Measurements from ENCODE around the gene PARP9.
"Not testable (repeated sequence)": the region's sequence is repeated elsewhere in the genome, so short reads cannot be mapped to it uniquely, and the experiment has no call there.

Gene PARP9

DNA sequence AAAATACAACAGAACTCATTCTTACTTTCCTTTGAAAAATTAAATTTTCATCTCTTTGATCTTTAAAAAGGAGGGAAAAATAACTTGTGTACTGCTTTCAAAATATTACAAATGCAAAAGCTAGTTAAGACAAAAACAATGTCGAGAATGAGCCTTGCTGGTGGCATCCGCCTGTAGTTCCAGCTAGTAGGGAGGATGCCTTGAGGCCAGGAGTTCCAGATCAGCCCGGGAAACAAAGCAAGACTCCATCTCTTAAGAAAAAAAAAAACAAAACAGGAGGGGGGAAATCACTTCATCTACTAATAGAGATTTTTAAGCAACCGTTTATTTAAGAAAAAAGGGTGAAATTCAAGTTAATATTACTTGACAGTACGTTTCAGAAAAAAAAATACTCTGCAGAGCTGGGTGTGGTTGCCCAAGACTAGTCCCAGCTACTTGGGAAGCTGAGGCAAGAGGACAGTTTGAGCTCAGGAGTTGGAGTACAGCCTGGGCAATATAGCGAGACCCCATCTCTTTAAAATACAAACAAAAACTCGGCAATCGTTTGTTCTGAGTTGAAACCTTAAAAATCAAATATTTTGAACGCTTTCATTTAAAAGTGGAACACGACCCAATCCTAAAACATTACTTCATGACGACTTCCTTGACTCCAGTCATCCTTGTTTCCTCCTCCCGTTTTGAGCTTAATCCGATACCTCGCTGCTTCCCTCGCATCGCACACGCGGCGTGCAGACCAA is 50.5 kb downstream of the PARP9 start:
- peaks cover 11% of the 10 kb centered on the region; the same call in 1 of the 2 replicates for H3K36me3 ChIP-seq (ENCODE audit: insufficient read depth, low read length)
- peaks cover 23% of the 10 kb centered on the region for H3K4me1 ChIP-seq (ENCODE audit: insufficient read depth, low read length, severe bottlenecking)
- H2AFZ ChIP-seq (ENCODE audit: low read length), result no peak overlapping the region
- peak overlapping the region; percentile 73 for H3K4me2 ChIP-seq (ENCODE audit: low read length)
- H3K27me3 ChIP-seq (ENCODE audit: insufficient read depth, low read length), result no peaks in the 10 kb centered on the region
- peaks cover 54% of the 10 kb centered on the region for H3K79me2 ChIP-seq (ENCODE audit: insufficient read depth, low read length)
- TF ChIP-seq, protein P1, sequence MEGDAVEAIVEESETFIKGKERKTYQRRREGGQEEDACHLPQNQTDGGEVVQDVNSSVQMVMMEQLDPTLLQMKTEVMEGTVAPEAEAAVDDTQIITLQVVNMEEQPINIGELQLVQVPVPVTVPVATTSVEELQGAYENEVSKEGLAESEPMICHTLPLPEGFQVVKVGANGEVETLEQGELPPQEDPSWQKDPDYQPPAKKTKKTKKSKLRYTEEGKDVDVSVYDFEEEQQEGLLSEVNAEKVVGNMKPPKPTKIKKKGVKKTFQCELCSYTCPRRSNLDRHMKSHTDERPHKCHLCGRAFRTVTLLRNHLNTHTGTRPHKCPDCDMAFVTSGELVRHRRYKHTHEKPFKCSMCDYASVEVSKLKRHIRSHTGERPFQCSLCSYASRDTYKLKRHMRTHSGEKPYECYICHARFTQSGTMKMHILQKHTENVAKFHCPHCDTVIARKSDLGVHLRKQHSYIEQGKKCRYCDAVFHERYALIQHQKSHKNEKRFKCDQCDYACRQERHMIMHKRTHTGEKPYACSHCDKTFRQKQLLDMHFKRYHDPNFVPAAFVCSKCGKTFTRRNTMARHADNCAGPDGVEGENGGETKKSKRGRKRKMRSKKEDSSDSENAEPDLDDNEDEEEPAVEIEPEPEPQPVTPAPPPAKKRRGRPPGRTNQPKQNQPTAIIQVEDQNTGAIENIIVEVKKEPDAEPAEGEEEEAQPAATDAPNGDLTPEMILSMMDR (IDR thresholded peaks at IDR 0.05; ENCODE audit: low read length), result no peak
- TF ChIP-seq EZH2 (IDR thresholded peaks at IDR 0.05; ENCODE audit: borderline replicate concordance, low read length), result no peak
- no peaks in the 10 kb centered on the region for H3F3A ChIP-seq (ENCODE audit: insufficient read depth, low read length)
- H3K9ac ChIP-seq (ENCODE audit: low read length), result peak overlapping the region; percentile 91
- H3K9me2 ChIP-seq (ENCODE audit: low read depth, low read length), result no peaks in the 10 kb centered on the region
- peaks cover 4% of the 10 kb centered on the region for H3K9me3 ChIP-seq (ENCODE audit: low read length)
- no peak overlapping the region for H3K27ac ChIP-seq (ENCODE audit: low read depth, low read length, poor library complexity, severe bottlenecking)
- peaks cover 6% of the 10 kb centered on the region; the same call in 1 of the 2 replicates for H4K20me1 ChIP-seq (ENCODE audit: insufficient read depth, low read length)
- H3K4me3 ChIP-seq (ENCODE audit: low read depth, low read length, poor library complexity, severe bottlenecking), result peak overlapping the region; percentile 89

DNA sequence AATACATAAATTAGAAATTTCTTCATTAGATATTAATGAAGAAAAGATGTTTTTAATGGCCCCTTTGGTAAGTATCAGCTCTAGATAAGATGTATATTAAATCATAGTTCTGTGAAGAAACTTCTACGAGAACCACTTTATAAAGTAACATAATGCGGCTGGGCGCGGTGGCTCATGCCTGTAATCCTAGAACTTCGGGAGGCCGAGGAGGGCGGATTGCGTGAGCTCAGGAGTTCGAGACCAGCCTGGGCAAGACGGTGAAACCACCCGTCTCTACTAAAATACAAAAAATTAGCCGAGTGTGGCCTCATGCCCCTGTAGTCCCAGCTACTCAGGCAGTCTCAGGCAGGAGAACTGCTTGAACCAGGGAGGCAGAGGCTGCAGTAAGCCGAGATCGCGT is 51.8 kb downstream of the PARP9 start:
- Histone ChIP-seq H3K36me3 (ENCODE audit: insufficient read depth, low read length) (peaks cover 11% of the 10 kb centered on the region; the same call in 1 of the 2 replicates), H3K4me2 (ENCODE audit: low read length) (no peak overlapping the region), H3K4me3 (ENCODE audit: low read depth, low read length, poor library complexity, severe bottlenecking) (no peak overlapping the region)

DNA sequence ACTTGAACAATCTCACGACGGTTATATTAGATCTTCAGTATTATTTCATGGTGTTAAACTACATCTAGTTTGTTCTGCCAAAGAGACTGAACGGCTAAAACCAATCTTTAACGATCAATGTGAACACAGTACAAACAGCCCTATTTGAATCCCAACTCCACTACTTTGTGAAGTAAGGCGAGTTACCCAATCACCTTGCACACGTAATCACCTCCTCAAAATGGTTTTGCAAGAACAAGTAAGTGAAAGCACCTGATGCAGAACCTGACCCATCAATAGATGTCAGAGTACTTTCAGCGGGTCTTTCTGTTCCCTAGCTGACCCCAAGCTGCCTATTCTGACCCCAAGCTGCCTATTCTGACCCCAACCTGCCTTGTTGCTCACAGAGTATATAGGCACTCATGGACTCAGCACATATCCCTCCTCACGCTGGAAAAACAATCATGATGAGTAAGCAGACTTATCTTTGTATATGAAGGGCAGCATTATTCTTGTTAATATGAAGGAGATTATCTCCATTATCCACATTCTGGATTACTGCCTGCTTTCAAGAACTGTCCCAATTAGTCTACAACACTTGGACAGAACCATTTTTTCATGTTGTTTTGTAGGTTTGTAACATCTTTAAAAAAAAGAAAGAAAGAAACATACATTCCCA is 53.1 kb downstream of the PARP9 start:
- Histone ChIP-seq H3K9ac (ENCODE audit: low read length) (no peak overlapping the region), H4K20me1 (ENCODE audit: insufficient read depth, low read length) (peaks cover 6% of the 10 kb centered on the region; the same call in 1 of the 2 replicates), H3K4me2 (ENCODE audit: low read length) (no peak overlapping the region), H3K79me2 (ENCODE audit: insufficient read depth, low read length) (peaks cover 80% of the 10 kb centered on the region), H3K27me3 (ENCODE audit: insufficient read depth, low read length) (no peaks in the 10 kb centered on the region), H2AFZ (ENCODE audit: low read length) (no peak overlapping the region), H3F3A (ENCODE audit: insufficient read depth, low read length) (no peaks in the 10 kb centered on the region), H3K9me3 (ENCODE audit: low read length) (peaks cover 4% of the 10 kb centered on the region), H3K27ac (ENCODE audit: low read depth, low read length, poor library complexity, severe bottlenecking) (no peak overlapping the region), H3K4me1 (ENCODE audit: insufficient read depth, low read length, severe bottlenecking) (peaks cover 23% of the 10 kb centered on the region), H3K36me3 (ENCODE audit: insufficient read depth, low read length) (peaks cover 11% of the 10 kb centered on the region; the same call in 1 of the 2 replicates), H3K4me3 (ENCODE audit: low read depth, low read length, poor library complexity, severe bottlenecking) (no peak overlapping the region), H3K9me2 (ENCODE audit: low read depth, low read length) (no peaks in the 10 kb centered on the region)
- TF ChIP-seq, protein P1 (IDR thresholded peaks at IDR 0.05; ENCODE audit: low read length), result no peak
- TF ChIP-seq EZH2 (IDR thresholded peaks at IDR 0.05; ENCODE audit: borderline replicate concordance, low read length), result no peak

More for the DNA sequence above, 51.8 kb downstream of the PARP9 start:
- H2AFZ ChIP-seq (ENCODE audit: low read length), result no peak overlapping the region
- H3K9me3 ChIP-seq (ENCODE audit: low read length), result peaks cover 4% of the 10 kb centered on the region
- no peak overlapping the region for H3K27ac ChIP-seq (ENCODE audit: low read depth, low read length, poor library complexity, severe bottlenecking)
- peaks cover 23% of the 10 kb centered on the region for H3K4me1 ChIP-seq (ENCODE audit: insufficient read depth, low read length, severe bottlenecking)
- H3K9ac ChIP-seq (ENCODE audit: low read length), result no peak overlapping the region
- peaks cover 6% of the 10 kb centered on the region; the same call in 1 of the 2 replicates for H4K20me1 ChIP-seq (ENCODE audit: insufficient read depth, low read length)
- no peaks in the 10 kb centered on the region for H3K27me3 ChIP-seq (ENCODE audit: insufficient read depth, low read length)
- TF ChIP-seq, protein P1 (IDR thresholded peaks at IDR 0.05; ENCODE audit: low read length), result no peak
- TF ChIP-seq EZH2 (IDR thresholded peaks at IDR 0.05; ENCODE audit: borderline replicate concordance, low read length), result no peak
- H3K9me2 ChIP-seq (ENCODE audit: low read depth, low read length), result no peaks in the 10 kb centered on the region
- H3K79me2 ChIP-seq (ENCODE audit: insufficient read depth, low read length), result peaks cover 67% of the 10 kb centered on the region
- no peaks in the 10 kb centered on the region for H3F3A ChIP-seq (ENCODE audit: insufficient read depth, low read length)

DNA sequence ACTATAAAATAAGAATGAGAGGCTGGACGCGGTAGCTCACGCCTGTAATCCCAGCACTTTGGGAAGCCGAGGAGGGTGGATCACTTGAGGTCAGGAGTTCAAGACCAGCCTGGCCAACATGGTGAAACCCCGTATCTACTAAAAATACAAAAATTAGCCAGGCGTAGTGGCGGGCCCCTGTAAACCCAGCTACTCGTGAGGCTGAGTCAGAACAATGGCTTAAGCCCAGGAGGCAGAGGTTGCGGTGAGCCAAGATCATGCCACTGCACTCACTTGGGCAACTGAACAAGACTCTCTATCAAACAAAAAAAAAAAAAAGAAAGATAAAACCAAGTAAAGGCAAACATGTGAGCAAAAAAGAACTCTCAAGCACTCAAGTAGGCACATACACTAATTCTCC is 55.2 kb downstream of the PARP9 start:
- H3K4me3 ChIP-seq (ENCODE audit: low read depth, low read length, poor library complexity, severe bottlenecking); H3F3A ChIP-seq (ENCODE audit: insufficient read depth, low read length); H3K27me3 ChIP-seq (ENCODE audit: insufficient read depth, low read length); H3K9me2 ChIP-seq (ENCODE audit: low read depth, low read length); H3K9me3 ChIP-seq (ENCODE audit: low read length); H4K20me1 ChIP-seq (ENCODE audit: insufficient read depth, low read length); H3K4me2 ChIP-seq (ENCODE audit: low read length); H3K9ac ChIP-seq (ENCODE audit: low read length); H2AFZ ChIP-seq (ENCODE audit: low read length); H3K27ac ChIP-seq (ENCODE audit: low read depth, low read length, poor library complexity, severe bottlenecking): not testable (repeated sequence)
- H3K4me1 ChIP-seq (ENCODE audit: insufficient read depth, low read length, severe bottlenecking), result peaks cover 18% of the 10 kb centered on the region
- H3K79me2 ChIP-seq (ENCODE audit: insufficient read depth, low read length), result peaks cover 100% of the 10 kb centered on the region
- peaks cover 18% of the 10 kb centered on the region; the same call in 1 of the 2 replicates for H3K36me3 ChIP-seq (ENCODE audit: insufficient read depth, low read length)

All from OCI-LY1 (cell line).